Neural cell (in vitro differentiated cells): ENCODE results near the gene SKOR2. TPM values are rescaled to one million over a fixed set of nuclear protein-coding genes. Genes with fewer than 3 reads are reported as not detected.

Experiments
- H2AFZ ChIP-seq: fragments of 200-600, 300-800 bp; sonication (generic), shearing (Covaris generic); 2 replicates; pipeline ENCODE4 v1.6.0; 2014; ENCODE audit warnings: low read depth, mild to moderate bottlenecking, antibody characterized with exemption, low read length, moderate library complexity
- H3F3A ChIP-seq: fragments of 200-600 bp; shearing (Covaris generic); 2 replicates; pipeline ENCODE4 v1.6.1; 2016; ENCODE audit warnings: mild to moderate bottlenecking, moderate library complexity, mixed read lengths, antibody characterized with exemption, low read length; ENCODE audit not compliant: insufficient read depth, poor library complexity, severe bottlenecking
- H3K27ac ChIP-seq: fragments of 200-600, 300-800 bp; sonication (generic), shearing (Covaris generic); 2 replicates; pipeline ENCODE4 v1.5.1; 2014; ENCODE audit warnings: mild to moderate bottlenecking, low read length, moderate library complexity
- H3K27me3 ChIP-seq: fragments of 300-800, 200-600 bp; sonication (generic), shearing (Covaris generic); 2 replicates; pipeline ENCODE4 v1.6.0; 2014; ENCODE audit warnings: mild to moderate bottlenecking, low read depth, low read length, moderate library complexity; ENCODE audit not compliant: insufficient read depth
- H3K36me3 ChIP-seq: fragments of 300-800, 200-600 bp; sonication (generic), shearing (Covaris generic); 2 replicates; pipeline ENCODE4 v1.5.1; 2014; ENCODE audit warnings: mild to moderate bottlenecking, antibody characterized with exemption, low read length, moderate library complexity; ENCODE audit not compliant: insufficient read depth
- H3K4me2 ChIP-seq: fragments of 300-800, 200-600 bp; sonication (generic), shearing (Covaris generic); 2 replicates; pipeline ENCODE4 v1.6.0; 2014; ENCODE audit warnings: mild to moderate bottlenecking, low read length
- H3K4me3 ChIP-seq: fragments of 300-800, 200-600 bp; sonication (generic), shearing (Covaris generic); 2 replicates; pipeline ENCODE4 v1.5.1; 2014; ENCODE audit warnings: mild to moderate bottlenecking, low read length, moderate library complexity
- H3K79me2 ChIP-seq: fragments of 200-600 bp; shearing (Covaris generic); replicated peaks from 2 replicates; pipeline ENCODE4 v1.6.0; 2014; ENCODE audit warnings: mild to moderate bottlenecking, low read length, moderate library complexity; ENCODE audit not compliant: insufficient read depth
- H3K9ac ChIP-seq: fragments of 300-800, 200-600 bp; sonication (generic), shearing (Covaris generic); 2 replicates; pipeline ENCODE4 v1.6.1; 2016; ENCODE audit warnings: mild to moderate bottlenecking, low read length, mixed read lengths
- H3K9me2 ChIP-seq: fragments of 200-600 bp; shearing (Covaris generic); 2 replicates; pipeline ENCODE4 v1.6.1; 2016; ENCODE audit warnings: mild to moderate bottlenecking, low read length, mixed read lengths; ENCODE audit not compliant: insufficient read depth
- H3K9me3 ChIP-seq: fragments of 200-600, 300-800 bp; sonication (generic), shearing (Covaris generic); 2 replicates; pipeline ENCODE4 v1.6.1; 2016; ENCODE audit warnings: mild to moderate bottlenecking, mixed run types, low read length, moderate library complexity, mixed read lengths
- H4K20me1 ChIP-seq: fragments of 200-600 bp; shearing (Covaris generic); 2 replicates; pipeline ENCODE4 v1.6.1; 2016; ENCODE audit warnings: mild to moderate bottlenecking, mixed run types; ENCODE audit not compliant: insufficient read depth
- EP300 ChIP-seq: fragments of 450-650 bp; conservative IDR thresholded peaks from 2 replicates; pipeline ENCODE4 v1.6.1; 2014; ENCODE audit warnings: antibody characterized with exemption, mild to moderate bottlenecking, moderate library complexity; ENCODE audit not compliant: poor library complexity, severe bottlenecking
- EZH2 ChIP-seq: fragments of 200-600, 300-800 bp; shearing (Covaris generic), sonication (generic); IDR thresholded peaks from 2 replicates; pipeline ENCODE4 v1.6.1; 2014; ENCODE audit warnings: antibody characterized with exemption, low read length, borderline replicate concordance, mild to moderate bottlenecking; ENCODE audit not compliant: insufficient read depth, poor library complexity, severe bottlenecking
- POLR2AphosphoS5 ChIP-seq: IDR thresholded peaks from 2 replicates; pipeline ENCODE4 v1.6.1; 2012
- SMC3 ChIP-seq: fragments of 450-650 bp; conservative IDR thresholded peaks from 2 replicates; pipeline ENCODE4 v1.6.1; 2014; ENCODE audit warnings: antibody characterized with exemption, mild to moderate bottlenecking, moderate library complexity; ENCODE audit not compliant: poor library complexity
- TAF1 ChIP-seq: IDR thresholded peaks from 2 replicates; pipeline ENCODE4 v1.6.1; 2012; ENCODE audit warnings: low read depth
- polyA plus RNA-seq: library from polyadenylated mRNA; depleted of rRNA; stranded (reverse); fragments of >200 nt; gene quantifications from 2 replicates; pipeline ENCODE4 v1.2.3, GENCODE V29; 2014
- TF ChIP-seq, protein P1 (sequence below): IDR thresholded peaks from 2 replicates; pipeline ENCODE4 v1.6.1; 2012; ENCODE audit warnings: borderline replicate concordance

SKOR2 gene
- polyA plus RNA-seq, 1 donor from 2014 or later, result not detected

DNA sequence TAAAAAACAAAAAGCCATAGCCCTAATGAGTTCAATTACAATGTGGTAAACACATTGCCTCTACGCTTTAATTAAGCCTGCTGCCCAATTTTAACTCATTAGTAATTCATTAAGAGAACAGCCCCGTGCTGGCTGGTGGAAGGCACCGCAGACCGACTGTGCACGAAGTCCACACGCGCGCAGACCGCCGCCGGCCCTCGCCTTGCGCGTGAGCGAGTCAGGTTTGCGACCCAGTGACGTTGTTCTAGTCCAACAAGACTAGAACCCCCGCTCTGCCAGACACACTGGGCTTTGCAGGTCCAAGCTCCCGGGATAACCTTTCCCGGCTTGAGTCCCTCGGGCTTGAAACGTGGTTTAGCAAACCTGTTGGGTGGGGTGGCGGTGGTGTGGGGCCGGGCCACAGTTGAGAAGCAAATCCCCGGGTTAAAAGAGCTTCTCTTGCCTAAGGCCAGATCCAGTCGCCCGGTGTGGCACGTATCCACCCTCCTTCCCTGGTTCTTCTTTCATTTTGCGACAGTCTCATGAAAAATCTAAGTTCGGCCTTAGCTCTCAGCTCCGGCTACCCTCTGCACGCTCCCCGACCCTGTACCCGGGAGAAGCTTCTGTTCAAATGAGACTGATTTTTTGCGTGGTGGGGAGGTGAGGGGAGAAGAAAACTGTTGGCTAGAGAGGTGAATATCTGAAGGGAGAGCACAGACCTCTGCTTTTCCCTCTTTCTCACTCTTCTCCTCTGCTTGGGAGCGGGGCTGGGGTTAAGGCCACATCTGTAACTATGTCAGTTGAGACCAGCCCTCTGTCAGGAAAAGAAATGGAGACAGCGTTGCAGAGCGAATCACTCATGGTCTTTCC is 11.1 kb upstream of the SKOR2 start:
- Histone ChIP-seq H3K9me2 (no peaks in the 10 kb centered on the region), H3K9ac (no peak overlapping the region), H3K4me3 (no peak overlapping the region), H3K27me3 (peaks cover 100% of the 10 kb centered on the region), H3K4me2 (no peak overlapping the region), H4K20me1 (no peaks in the 10 kb centered on the region), H2AFZ (no peak overlapping the region), H3K9me3 (no peaks in the 10 kb centered on the region), H3K36me3 (no peaks in the 10 kb centered on the region), H3K79me2 (no peaks in the 10 kb centered on the region), H3K27ac (no peak overlapping the region), H3F3A (no peaks in the 10 kb centered on the region)
- TF ChIP-seq EZH2 (peak; percentile 12), TAF1 (no peak)

DNA sequence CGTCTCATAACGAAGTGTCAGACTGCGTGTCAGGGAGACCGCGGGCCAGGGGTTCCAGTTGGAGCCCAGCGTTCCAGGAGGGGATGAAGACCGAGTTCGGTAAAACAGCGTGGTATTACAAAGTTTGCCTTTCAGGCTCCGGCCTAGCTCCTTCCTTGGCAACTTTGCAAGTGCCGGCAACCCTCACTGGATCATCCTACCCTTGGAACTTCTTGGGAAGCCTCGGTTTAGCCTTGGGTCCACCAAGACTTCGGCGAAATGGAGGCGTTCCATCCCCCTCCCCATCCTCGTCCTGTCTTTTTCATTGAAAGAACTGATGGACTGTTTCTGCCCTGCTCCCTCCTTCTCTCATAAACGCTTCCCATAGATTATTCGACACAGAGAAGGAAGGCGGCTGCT is 10.4 kb upstream of the SKOR2 start:
- Histone ChIP-seq H3K79me2 (no peaks in the 10 kb centered on the region), H4K20me1 (no peaks in the 10 kb centered on the region), H3F3A (no peaks in the 10 kb centered on the region), H3K27me3 (peaks cover 100% of the 10 kb centered on the region), H2AFZ (no peak overlapping the region), H3K9ac (no peak overlapping the region), H3K36me3 (no peaks in the 10 kb centered on the region), H3K9me3 (no peaks in the 10 kb centered on the region), H3K4me2 (no peak overlapping the region), H3K27ac (no peak overlapping the region), H3K4me3 (no peak overlapping the region), H3K9me2 (no peaks in the 10 kb centered on the region)
- TF ChIP-seq EZH2 (peak; percentile 48), TAF1 (no peak)

DNA sequence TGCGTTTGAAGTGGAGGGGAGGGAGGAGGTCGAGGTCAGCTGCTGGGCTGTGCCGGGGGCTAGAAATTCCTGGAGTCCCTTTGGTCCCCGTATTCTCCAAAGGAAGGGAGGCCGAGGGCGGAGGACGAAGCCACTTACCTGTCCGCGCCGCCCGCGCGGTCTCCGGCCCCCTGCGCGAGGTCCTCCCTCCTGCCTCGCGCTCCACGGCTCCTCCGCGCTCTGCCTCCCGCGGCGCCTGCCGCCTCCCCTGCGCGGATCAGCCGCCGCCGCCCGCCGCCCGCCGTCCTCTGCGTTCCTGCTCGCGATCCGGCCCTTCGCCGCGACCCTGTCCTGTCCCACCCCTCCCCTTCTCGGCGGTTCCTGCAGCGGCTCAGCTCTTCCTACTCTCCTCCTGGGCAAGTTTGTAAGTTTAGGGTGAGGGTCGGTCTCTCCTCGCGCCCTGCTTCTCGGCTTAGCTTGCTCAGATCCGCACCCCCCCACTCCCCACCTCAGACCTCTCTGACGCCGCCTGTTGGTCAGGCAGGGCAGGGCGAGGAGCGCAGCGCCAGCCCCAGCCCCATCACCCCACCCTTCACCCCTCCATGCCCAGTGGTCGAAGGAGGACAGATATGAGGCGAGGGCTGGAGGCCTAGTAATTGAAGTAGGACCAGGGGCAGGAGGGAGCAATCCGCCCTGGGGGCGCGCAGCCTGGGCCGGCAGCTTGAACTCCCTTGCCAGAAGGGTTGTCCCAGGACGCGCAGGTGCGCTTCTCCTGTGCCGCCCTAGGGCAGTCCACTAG is 9.7 kb upstream of the SKOR2 start:
- no peaks in the 10 kb centered on the region for H3K9me2 ChIP-seq
- no peak overlapping the region for H3K27ac ChIP-seq
- no peak overlapping the region for H3K9ac ChIP-seq
- H2AFZ ChIP-seq, result no peak overlapping the region
- no peaks in the 10 kb centered on the region for H3K36me3 ChIP-seq
- H3K9me3 ChIP-seq, result no peaks in the 10 kb centered on the region
- no peak overlapping the region for H3K4me2 ChIP-seq
- H4K20me1 ChIP-seq, result no peaks in the 10 kb centered on the region
- TF ChIP-seq POLR2AphosphoS5 (no peak), EZH2 (peak; percentile 46), EP300 (no peak), SMC3 (no peak)
- TF ChIP-seq, protein P1, sequence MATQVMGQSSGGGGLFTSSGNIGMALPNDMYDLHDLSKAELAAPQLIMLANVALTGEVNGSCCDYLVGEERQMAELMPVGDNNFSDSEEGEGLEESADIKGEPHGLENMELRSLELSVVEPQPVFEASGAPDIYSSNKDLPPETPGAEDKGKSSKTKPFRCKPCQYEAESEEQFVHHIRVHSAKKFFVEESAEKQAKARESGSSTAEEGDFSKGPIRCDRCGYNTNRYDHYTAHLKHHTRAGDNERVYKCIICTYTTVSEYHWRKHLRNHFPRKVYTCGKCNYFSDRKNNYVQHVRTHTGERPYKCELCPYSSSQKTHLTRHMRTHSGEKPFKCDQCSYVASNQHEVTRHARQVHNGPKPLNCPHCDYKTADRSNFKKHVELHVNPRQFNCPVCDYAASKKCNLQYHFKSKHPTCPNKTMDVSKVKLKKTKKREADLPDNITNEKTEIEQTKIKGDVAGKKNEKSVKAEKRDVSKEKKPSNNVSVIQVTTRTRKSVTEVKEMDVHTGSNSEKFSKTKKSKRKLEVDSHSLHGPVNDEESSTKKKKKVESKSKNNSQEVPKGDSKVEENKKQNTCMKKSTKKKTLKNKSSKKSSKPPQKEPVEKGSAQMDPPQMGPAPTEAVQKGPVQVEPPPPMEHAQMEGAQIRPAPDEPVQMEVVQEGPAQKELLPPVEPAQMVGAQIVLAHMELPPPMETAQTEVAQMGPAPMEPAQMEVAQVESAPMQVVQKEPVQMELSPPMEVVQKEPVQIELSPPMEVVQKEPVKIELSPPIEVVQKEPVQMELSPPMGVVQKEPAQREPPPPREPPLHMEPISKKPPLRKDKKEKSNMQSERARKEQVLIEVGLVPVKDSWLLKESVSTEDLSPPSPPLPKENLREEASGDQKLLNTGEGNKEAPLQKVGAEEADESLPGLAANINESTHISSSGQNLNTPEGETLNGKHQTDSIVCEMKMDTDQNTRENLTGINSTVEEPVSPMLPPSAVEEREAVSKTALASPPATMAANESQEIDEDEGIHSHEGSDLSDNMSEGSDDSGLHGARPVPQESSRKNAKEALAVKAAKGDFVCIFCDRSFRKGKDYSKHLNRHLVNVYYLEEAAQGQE, result no peak
- H3F3A ChIP-seq, result no peaks in the 10 kb centered on the region
- H3K79me2 ChIP-seq, result no peaks in the 10 kb centered on the region
- peaks cover 100% of the 10 kb centered on the region for H3K27me3 ChIP-seq
- no peak overlapping the region for H3K4me3 ChIP-seq
